HepG2 (cell line): Measurements from ENCODE around the gene CCDC85C.

Source experiments
- EZH2 ChIP-seq: conservative IDR thresholded peaks from 2 replicates; pipeline ENCODE4 v1.6.1; 2012; ENCODE audit warnings: mild to moderate bottlenecking, low read depth, low read length, moderate library complexity
- GTF2F1 ChIP-seq: fragments of 150-350 bp; IDR thresholded peaks from 2 replicates; pipeline ENCODE4 v1.6.1; 2014; ENCODE audit warnings: low read length
- KMT2A ChIP-seq: sonication (generic); formaldehyde crosslinking; IDR thresholded peaks from 2 replicates; pipeline ENCODE4 v1.4.0; 2020; ENCODE audit warnings: missing genetic modification reagents
- MAZ ChIP-seq, 2 experiments: sonication (generic) in 1 of 2; formaldehyde crosslinking in 1 of 2; IDR thresholded peaks; 2 replicates each; pipeline versions ENCODE4 v1.5.0 to v1.6.1; 2012 to 2020; ENCODE audit warnings: low read depth in 2 of 2, mild to moderate bottlenecking in 2 of 2, borderline replicate concordance in 1 of 2, improper control_type of control experiment in 1 of 2, low read length in 1 of 2, missing genetic modification reagents in 1 of 2, moderate library complexity in 1 of 2
- ZBTB39 ChIP-seq: sonication (generic); formaldehyde crosslinking; IDR thresholded peaks from 2 replicates; pipeline ENCODE4 v1.5.0; 2020; ENCODE audit warnings: missing genetic modification reagents

DNA sequence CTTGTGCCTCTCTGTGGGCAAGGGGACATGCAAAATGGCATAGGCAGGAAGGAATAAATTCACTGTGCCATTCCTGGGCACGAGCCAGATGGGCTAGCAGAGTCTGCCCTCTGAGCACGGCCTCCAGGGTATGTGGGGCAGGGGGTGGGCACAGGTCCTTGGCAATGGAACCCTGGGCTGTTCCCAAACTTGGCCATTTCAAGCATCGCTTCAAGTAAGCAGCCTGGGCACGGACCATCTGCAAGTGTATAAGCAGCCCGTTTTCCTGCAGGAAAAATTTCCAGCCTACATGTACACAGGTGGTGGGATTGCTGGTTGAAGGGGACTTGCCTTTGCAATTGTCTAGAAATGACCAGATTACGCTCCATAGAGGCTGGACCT is 40.3 kb downstream of the CCDC85C start:
- no peak for TF ChIP-seq GTF2F1
- no peak for TF ChIP-seq KMT2A (CRISPR knock-in tag)
- TF ChIP-seq MAZ (IDR thresholded peaks at IDR 0.05; ENCODE audit: borderline replicate concordance, low read depth, low read length) = no peak
- TF ChIP-seq MAZ (CRISPR knock-in tag; IDR thresholded peaks at IDR 0.05; ENCODE audit: low read depth) = no peak
- no peak for TF ChIP-seq ZBTB39 (CRISPR knock-in tag)
- no peak for TF ChIP-seq EZH2
